Stimulated activated naive CD4-positive, alpha-beta T cell treated with Interleukin-2 at 50 U/mL for 16 hours (primary cell): ENCODE data around the gene RNF181.
"Not testable (repeated sequence)": the region's sequence is repeated elsewhere in the genome, so short reads cannot be mapped to it uniquely, and the experiment has no call there.

ENCODE experiments used
- DNase-seq: peaks from one replicate; lab custom pipeline; 2025; lab: John Stamatoyannopoulos, UW

Gene RNF181

DNA sequence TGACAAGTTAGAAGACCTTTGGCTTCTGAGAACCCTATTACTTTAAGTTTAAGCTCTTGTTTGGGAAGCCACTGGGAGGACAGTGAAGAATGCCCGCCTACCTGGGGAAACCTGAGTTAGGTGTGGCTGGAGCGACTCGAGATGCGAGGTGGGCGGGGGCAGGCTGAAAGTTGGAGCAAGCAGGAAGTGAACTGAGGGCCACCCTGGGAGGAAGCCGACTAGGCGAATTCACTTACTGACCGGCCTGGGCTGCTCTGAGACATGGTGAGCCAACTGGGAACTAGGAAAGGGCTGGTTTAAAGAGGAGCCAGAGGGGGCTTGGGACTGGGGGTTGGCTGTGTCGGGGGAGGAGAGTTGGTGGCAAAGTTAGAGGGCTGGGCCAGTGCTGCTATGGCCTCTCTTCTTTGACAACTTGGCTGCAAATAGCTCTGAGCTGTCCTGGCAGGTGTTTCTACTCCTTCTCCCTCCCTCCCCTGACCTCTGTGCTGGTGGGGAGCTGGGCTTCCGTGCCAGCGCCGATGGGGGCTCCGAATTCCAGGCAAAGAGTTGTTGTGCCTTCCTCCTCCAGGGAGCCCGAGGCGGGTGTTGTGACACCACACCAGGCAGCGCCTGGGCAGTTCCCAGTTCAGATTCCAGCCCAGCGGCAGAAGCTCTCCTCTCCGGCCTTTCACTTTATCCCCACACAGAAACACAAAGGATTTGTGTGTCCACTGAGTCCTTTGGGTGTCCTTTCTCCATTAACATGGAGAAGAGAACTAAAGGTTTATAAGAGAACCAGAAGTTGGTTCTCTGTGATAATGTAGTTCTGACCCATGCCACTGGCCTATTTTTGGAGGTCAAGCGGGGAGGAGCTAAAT lies 17.9 kb upstream of the RNF181 start, which contains the start of gene VAMP8:
VAMP8 (plus strand) TSS at position 201 of the 857 bp plus-strand sequence; CDS start at position 262, 61 bp downstream.
- DNase-seq = peak; percentile 63

DNA sequence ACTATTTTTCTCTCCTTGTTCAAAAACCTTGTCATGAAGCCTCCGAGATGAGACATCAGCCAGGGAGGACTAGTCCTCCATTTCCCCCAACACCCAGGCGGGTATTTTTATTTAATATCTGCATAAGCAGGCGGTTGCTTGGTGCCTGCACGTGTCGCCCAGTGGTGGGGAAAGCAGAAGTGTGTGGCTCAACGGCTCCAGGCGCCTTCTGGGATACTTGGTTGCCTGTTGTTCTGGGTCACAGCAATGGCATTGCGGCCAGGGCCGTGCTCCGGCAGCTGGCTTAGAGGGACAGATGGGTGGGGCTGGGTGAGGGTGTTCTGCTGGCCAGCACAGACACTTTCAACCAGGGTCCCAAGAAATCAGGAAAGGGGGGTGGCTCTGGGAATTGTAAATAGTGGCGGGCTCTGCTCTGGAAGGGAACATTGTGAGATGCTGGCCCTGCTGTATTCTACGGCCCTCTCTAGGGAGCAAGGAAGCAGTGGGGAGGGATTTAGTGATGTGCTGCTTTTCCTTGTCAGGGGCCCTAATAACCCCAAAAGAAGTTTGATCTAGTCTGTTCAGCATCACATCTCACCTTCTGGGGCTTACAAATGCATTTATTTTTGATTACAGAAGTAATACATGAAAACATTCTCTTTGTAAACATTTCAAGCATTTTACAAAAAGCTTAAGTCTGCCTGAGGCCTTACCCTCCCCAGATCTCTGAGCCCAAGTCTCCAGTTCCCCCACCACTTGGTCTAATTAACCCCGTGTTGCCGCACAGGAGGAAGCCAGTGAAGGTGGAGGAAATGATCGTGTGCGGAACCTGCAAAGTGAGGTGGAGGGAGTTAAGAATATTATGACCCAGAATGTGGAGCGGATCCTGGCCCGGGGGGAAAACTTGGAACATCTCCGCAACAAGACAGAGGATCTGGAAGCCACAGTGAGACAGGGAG lies 17.0 kb upstream of the RNF181 start:
- DNase-seq = no peak

DNA sequence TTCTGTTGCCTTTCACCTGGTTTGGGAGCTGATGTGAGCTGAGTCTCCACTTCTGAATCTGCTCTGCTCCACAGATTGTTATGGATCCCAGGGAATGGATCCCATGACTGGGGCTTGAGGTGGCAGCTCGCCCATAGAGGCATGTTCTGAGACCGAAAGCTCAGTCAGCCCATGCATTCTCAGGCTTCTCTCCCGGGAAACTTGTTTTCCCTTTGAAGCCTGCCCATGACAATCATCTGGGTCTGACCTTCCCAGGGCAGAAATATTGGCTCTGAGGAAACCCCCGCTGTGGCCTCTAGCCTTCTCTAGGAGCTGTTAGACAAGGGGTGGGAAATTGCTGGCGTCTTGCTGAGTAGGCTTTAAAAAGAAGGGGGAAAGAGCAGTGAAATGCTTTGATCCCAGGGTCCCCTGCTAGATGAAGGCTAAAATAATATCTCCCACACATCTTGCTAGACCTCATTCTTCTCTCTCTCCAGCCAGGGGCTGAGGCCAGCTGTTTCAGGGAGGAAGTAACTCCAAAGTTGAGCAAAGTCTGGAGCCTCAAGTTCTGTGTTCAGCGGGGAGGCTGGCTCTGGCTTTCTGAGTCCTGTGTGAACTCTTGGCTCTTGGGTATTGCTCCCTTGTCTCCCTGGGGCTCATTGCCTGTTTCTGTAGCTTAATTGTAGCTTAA lies 16.1 kb upstream of the RNF181 start:
- no peak for DNase-seq

DNA sequence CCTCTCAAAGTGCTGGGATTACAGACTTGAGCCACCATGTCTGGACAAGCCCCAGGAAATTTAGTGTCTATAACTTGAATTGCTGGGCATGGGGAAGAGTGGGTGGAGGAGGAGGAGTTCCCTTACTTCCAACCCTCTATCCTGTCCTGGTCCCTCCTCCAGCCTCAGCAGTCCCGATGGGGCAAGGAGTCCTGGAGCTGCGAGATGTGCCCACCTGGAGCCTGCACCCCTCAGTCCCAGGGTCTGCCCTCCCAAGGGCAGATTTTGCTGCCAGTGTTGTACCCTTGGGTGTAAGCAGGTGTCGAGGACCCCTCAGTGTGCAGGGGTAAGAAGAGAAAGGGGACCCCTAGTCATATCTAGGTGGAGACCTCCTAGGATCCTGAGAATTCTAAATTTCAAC lies 15.3 kb upstream of the RNF181 start:
- DNase-seq = no peak

DNA sequence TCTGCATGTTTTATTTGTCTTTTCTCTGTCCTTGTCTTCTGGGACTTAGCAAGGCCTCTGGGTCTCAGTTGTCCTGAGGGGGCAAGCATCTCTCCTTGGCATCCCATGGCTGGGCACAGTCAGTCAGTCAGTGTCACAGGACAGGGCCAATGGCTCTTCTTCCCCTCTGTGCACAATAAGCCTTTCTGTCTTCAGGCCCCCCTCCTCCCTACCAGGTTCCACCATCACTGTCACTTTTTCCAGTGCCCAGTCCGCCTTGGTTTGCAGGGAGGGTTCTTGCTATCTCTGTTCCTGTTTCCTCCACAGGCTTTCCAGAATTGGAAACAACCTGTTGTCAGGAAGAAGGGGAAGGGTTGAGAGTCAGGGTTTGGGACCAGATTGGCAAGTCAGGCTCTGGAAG lies 13.1 kb upstream of the RNF181 start:
- no peak for DNase-seq

DNA sequence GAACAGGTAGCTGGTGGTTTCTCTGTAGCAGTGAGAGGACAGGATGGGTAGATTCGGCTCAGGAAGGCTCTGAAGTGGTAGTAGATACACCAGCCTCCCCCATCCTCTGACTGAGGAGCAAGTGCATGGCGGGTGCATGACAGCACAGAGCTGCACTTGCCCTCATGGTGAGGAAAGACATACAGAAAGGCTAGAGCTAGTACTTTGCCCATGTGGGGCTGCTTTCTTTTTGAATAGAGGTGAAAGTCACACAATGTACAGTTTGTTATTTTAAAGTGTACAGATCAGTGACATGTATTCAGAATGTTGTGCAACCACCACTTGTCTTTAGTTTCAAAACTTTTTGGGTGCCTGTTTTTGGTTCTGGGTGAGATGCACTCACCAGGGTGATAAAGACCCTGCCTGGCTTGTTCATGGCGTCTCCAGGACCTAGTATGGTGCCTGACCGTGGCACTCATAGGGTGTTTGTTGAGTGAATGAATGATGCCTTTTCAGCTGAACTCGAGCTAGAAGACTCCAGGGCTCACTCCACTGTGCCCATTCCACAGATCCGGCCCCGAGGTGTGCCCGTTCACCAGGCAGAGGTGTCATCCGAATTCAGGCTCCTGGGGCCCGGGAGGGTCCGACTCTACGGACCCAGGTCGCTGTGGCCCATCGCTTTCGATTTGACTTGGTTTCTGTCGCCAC lies 11.7 kb upstream of the RNF181 start:
- DNase-seq = peak; percentile 33

DNA sequence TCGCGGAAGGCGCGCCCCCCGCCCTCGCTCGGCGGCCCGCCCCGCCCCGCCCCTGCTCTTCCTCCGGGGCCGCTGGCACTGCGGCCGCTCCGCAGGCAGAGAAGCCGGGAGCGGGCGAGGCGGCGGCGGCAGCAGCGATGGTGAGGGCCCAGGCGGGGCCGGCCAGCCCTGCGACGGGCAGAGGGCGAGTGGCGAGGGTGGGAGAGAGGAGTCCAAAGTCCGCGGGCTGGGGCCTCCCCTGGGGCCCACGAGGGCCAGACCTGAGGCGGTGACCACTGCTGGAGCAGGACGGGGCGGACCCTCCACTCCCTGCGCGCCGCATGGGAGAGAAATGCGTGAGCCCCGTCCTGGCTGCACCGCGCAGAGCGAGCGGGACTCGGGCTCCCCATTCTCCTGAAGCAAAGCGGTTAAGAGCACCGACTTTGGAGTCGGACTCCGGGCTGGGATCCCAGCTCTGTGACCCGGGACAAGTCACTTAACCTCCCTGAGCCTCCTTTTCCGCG lies 11.1 kb upstream of the RNF181 start, which contains the start of gene VAMP5:
VAMP5 (plus strand) TSS at position 78 of the 503 bp plus-strand sequence; CDS start at position 138, 60 bp downstream.
- DNase-seq = no peak

DNA sequence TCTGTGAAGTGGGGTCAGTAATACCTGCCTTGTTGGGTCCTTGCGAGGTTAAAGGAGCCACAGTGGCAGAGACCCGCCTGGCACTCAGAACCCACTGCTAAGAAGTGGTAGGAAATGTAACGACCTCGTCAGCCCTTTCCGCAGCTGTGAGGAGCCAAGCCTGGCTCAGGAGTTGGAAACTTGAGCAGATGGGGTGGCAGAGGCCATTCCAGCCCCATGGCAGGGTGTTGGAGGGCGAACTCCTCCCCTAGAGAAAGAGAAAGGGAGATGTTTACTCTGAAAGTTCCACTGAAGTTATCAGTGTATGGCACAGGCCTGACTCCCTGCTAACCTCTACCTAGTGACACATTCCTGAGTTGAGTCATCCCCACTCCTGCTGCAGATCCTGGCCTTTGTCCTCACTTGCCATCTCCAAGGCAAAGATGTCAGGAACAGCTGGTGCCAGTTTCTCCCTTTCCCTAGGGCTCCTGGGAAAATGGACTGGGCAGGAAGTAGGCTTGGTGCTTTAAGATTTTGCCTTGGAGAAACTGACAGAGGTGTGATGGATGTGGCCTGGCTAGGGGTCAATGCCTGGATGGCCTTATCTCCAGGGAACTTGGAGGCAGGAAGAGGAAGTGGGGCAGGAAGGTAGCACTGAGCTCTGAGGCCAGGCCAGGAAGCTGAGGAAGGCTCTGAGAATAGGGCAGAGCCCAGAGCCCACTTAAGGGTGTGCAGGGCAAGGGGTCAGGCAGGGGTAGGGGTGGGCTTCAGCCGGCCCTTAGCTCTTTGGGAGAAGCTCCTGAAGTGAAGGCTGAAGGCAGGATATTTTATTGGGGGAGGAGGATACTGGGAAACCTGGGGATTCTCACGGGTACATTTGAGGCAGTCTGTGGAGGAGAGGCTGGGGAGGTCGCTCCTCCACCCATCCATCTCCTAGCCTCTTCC lies 10.4 kb upstream of the RNF181 start:
- peak; percentile 21 for DNase-seq

DNA sequence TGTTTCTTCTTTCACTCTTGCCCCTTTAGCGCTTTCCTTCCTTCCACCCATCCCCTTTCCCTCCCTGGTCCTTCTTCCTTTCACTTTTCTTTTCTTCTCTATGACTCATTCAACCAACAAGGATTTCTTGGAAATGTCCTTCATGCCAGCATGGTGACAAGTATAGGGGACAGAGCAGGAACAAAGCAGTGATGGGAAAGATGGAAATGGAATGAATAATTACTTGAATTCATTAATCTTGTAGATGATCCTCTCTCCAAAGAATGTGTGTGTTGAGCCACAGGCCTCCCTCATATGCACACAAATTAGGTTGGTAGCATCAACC lies 9.8 kb upstream of the RNF181 start:
- DNase-seq = no peak

DNA sequence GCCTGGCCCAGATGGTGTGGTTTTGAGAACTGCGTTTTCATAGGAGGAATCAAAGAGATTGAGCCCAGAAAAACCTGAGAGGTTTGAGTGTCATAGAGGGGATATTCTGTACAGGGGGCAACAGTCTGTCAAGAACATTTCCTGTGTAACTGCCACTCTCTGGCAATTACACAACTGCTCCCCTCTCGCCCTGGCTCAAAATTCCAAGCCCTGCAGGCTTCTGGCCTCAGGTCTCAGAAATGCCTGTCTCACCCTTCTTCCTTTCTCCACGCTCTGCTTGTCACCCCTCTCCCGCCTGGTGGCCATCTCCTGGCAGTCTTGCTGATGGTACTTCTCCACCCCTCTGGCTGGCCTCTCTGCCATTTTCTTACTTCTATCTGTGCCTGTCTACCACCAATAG lies 7.3 kb upstream of the RNF181 start:
- no peak for DNase-seq

DNA sequence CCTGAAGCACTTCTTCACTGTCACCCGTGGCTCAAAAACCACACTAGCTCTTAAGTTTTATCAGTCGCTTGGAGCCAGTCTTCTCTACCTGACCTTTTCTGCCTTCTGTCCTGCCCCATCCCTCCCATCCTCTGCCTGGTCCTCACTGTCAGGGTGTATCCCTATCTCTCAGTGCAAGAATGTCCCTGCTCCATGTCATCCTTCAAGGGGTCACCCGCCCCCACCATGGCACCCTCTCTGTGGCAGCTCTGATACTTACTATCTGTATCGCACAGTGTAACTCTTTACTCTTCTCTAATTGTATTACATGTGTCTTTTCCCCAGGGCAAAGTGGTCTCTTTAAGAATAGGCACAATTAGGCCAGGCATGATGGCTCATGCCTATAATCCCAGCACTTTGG lies 6.9 kb upstream of the RNF181 start:
- DNase-seq = no peak

DNA sequence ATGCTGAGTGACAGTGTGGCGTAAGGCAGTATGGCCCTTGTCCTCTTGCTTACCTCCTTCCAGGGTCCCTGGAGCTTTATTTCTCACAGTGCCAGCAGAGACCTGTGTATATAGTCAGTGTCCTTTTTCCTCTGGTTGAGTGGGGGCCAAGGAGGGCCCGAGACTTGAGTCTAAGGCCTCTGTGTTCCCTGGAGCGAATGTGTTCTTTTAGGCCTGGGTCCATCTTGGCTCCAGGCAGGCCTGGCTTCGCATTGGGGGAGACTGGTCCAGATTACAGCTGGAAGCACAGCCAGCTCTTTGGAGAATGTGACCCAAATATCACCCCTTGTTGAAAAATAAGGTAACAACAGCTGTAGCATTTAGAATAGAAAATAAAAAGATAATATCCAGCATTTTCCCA lies 6.4 kb upstream of the RNF181 start:
- no peak for DNase-seq

DNA sequence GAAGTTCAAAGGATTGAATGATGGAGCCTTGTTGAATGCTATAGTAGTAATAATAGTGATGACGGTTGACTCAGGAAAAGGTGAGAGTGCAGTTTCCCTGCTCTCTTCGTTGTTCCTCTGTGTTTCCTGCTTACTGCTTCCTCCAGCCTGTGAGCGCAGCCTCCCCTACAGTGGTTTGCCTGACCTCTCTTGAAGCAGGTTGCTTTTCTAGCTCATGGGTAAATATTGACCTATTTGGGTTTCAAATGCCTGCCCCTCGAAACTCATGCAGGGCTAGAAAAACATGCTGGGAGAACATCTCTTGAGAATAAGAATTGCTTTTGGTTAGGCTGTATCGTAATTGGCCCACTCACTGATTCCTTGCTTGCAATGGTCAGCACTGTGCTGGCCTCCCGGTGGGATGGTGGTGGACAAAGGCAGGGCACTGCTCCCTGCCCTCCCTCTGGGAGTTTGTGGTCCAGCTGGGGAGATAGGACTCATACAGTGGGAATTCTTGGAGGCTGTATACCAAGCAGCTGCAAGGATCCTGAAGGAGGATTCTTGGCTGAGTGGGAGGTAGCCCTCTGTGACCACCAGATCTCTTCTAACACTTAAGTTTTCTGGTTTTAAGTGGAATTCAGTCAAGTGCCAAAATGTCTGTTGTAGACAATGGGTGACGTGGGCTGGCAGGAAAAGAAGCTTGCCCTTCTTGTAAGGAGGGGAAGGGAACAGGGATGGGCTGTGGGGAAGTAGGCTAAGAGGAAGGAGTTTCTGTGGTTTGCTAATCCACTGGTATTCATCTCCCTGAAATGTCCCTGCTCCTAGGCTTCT lies 5.4 kb upstream of the RNF181 start:
- no peak for DNase-seq

DNA sequence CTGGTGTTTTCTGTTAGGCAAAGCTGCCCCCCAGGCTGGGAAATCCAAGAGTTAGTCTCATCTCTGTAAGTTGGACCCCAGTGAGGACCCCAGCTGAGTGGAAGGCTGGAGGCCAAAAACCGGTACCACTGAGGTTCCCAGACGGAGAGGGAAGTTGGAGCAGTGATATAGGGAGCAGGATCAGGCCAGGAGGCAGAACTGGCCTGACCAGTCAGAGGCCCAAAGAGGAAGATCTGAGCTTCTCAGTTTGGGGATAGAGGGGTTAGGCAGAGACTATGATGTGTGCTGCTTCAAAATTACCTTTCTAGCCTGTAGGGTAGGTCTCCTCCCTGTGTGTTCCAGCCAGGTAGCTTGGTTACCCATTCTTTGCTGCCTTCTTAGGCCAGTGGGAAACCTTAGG lies 4.6 kb upstream of the RNF181 start:
- DNase-seq = no peak

DNA sequence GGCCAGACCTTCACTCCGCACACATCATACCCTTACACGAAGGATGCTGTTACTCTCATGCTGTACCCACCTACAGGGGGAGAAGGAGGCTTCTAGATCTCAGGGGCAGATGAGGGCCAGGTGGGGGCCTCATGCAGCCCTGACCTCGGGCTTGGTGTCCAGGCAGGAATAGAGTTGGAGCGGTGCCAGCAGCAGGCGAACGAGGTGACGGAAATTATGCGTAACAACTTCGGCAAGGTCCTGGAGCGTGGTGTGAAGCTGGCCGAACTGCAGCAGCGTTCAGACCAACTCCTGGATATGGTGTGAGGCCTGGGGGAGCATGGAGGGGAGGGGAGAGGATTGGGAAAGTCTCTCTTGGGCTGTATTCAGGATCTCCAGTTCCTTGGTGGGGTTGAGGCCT lies 4.0 kb upstream of the RNF181 start:
- no peak for DNase-seq

DNA sequence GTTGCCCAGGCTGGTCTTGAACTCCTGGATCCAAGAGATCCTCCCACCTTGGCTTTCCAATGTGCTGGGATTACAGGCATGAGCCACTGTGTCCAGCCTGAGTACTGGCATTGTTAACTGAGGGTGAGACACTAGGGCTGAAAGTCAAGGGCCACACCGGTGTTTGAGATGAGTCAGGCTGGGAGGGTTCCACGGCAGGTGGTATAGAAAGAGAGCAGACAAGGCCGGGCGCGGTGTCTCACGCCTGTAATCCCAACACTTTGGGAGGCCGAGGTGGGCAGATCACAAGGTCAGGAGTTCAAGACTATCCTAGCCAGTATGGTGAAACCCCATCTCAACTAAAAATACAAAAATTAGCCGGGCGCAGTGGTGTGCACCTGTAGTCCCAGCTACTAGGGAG lies 3.2 kb upstream of the RNF181 start:
- DNase-seq = not testable (repeated sequence)

DNA sequence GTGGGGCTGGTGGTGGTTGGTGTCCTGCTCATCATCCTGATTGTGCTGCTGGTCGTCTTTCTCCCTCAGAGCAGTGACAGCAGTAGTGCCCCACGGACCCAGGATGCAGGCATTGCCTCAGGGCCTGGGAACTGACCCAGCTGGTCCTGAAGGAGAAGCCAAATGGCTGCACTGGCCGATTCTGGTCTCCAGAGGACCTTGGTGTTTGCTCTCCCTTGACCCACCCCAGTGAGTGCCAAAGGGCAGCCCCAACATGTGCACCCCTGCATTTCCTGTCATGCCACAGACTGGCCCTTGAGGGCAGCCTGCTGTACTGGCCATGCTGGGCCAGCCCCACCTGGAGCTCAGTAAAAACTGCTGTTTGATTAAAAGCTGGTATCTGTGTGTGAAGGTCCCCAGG lies 2.5 kb upstream of the RNF181 start:
- DNase-seq = no peak

DNA sequence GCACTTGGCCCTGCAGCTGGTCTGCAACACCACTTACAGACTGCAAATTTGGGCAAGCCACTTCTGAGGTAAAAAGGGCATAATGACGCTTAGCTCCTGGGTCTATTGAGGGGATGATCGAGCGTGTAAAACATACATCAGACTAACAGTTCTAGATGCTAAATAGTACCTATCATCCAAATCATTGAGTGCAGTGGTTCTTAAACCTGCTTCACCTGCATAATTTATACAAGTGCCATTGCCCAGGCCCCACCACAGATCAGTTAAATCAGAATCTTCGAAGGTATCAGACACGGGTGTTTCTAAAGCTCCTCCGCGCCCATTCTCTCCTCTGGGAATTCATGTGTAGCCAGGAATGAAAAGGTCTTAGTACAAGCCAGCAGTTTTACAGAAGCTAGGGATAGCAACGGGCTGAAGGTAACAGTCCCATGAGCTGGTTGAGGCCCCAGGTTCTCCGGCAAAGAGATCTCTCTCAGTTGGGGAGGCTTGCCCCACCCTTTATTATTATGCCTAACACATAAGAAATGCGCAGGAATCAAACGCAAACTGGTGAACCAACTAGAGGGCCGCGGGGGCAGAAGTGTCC lies 737 bp upstream of the RNF181 start:
- DNase-seq = no peak

DNA sequence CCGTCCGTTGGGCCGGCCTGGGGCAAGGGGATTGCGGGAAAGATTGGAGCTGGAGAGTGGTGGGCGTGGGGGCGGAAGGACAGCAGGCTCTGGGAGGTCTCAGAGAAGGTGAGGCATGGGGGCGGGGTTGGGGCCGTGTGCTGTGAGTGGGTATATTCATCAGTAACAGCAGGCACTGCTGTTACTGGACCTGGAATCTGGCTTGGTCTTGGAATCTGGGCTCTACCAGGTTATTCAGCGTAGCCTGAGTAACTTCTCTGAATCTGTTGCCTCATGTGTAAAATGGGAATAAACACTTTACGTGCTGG lies 435 bp downstream of the RNF181 start:
- peak; percentile 47 for DNase-seq
